AG04449 (cell line): ENCODE data around the gene ACTR6.
"Not testable (repeated sequence)": the region's sequence is repeated elsewhere in the genome, so short reads cannot be mapped to it uniquely, and the experiment has no call there.

Source experiments
- CTCF ChIA-PET: fragments of 350-600 bp; formaldehyde crosslinking; extraction: SDS; loops from one replicate; lab custom pipeline; 2021; ENCODE audit warnings: antibody characterized with exemption; lab: Yijun Ruan, JAX
- POLR2A ChIA-PET: fragments of 400-600, 350-600 bp; formaldehyde crosslinking; extraction: SDS; loops from one replicate; lab custom pipeline; 2020; ENCODE audit warnings: antibody characterized with exemption, inconsistent platforms; lab: Yijun Ruan, JAX
- DNase-seq: peaks from one replicate; pipeline ENCODE4 v3.0.0-alpha.2; 2010; ENCODE audit warnings: low read depth, low spot score
- H3K4me3 ChIP-seq: 2 replicates; pipeline ENCODE4 v1.5.1; 2011; ENCODE audit warnings: low read depth, mild to moderate bottlenecking, control low read depth, low read length
- TF ChIP-seq, protein P1 (sequence below): IDR thresholded peaks from one replicate; pipeline ENCODE4 v1.5.1; 2011; ENCODE audit warnings: mild to moderate bottlenecking, moderate library complexity, low read length, control low read depth, inconsistent platforms; ENCODE audit not compliant: insufficient read depth; ENCODE audit errors: missing control alignments

ACTR6 gene

GRCh38 chr12:100251917-100252316 lies 51.3 kb downstream of the ACTR6 start:
- ChIA-PET POLR2A (no interaction called here), CTCF (no interaction called here)
- no peak overlapping the region for H3K4me3 ChIP-seq
- TF ChIP-seq, protein P1, sequence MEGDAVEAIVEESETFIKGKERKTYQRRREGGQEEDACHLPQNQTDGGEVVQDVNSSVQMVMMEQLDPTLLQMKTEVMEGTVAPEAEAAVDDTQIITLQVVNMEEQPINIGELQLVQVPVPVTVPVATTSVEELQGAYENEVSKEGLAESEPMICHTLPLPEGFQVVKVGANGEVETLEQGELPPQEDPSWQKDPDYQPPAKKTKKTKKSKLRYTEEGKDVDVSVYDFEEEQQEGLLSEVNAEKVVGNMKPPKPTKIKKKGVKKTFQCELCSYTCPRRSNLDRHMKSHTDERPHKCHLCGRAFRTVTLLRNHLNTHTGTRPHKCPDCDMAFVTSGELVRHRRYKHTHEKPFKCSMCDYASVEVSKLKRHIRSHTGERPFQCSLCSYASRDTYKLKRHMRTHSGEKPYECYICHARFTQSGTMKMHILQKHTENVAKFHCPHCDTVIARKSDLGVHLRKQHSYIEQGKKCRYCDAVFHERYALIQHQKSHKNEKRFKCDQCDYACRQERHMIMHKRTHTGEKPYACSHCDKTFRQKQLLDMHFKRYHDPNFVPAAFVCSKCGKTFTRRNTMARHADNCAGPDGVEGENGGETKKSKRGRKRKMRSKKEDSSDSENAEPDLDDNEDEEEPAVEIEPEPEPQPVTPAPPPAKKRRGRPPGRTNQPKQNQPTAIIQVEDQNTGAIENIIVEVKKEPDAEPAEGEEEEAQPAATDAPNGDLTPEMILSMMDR, result no peak
- DNase-seq, result no peak

DNA sequence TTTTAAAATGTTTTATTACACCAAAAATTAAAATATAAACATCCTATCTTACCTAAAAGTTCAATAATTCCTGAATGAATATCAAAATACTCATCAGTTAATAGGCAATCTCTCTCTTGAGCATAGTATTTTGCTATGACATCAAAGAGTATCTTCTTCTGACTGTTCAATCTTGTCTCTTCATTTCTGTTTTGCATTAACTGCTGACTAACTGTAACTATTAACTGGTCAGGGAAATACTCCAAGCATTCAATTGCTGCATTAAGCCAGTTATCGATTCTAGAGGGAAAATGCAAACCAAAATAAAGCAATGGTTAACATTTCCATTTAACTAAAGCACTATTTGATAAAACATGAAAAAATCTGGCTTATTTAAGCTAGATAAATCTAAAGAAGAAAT lies 52.8 kb downstream of the ACTR6 start:
- no peak overlapping the region for H3K4me3 ChIP-seq
- POLR2A ChIA-PET, result no interaction called here
- DNase-seq, result no peak
- CTCF ChIA-PET, result no interaction called here
- TF ChIP-seq, protein P1, result no peak

GRCh38 chr12:100254876-100255275 lies 54.3 kb downstream of the ACTR6 start:
- DNase-seq, result no peak
- TF ChIP-seq, protein P1, result no peak
- POLR2A ChIA-PET, result no interaction called here
- CTCF ChIA-PET, result interaction anchor here (1.1 kb wide), 1 partner anchor 300 kb away, joined by 3 read pairs; no protein-coding TSS in a partner anchor
- H3K4me3 ChIP-seq, result no peak overlapping the region

- no peak for DNase-seq
- ChIA-PET CTCF (interaction anchor here (1.3 kb wide), 1 partner anchor 23 kb away, joined by 4 read pairs; no protein-coding TSS in a partner anchor), POLR2A (no interaction called here)
- TF ChIP-seq, protein P1, result no peak
- no peak overlapping the region for H3K4me3 ChIP-seq
Observed at GRCh38 chr12:100258127-100258526, 57.5 kb downstream of the ACTR6 start.

DNA sequence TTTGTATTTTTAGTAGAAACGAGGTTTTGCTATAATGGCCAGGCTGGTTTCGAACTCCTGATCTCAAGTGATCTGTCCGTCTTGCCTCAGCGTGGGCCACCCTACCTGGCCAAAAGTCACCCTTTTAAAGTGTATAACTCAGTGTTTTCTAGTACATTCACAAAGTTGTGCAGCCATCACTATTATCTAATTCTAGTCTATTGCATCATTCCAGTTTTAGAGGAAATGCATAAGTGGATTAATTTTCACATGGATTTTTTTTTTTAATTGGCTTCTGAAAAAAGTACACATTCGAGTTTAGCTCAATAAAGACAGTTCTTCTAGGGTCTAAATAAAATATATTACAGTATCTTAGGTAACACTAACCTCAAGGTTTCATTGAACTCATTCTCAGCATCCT lies 62.5 kb downstream of the ACTR6 start:
- CTCF ChIA-PET, result no interaction called here
- no peak for DNase-seq
- TF ChIP-seq, protein P1, result no peak
- H3K4me3 ChIP-seq, result no peak overlapping the region
- POLR2A ChIA-PET, result no interaction called here

- DNase-seq, H3K4me3 ChIP-seq, POLR2A ChIA-PET, CTCF ChIA-PET: not testable (repeated sequence)
Observed at GRCh38 chr12:100265107-100265506, 64.5 kb downstream of the ACTR6 start.
